Measurements from ENCODE around the gene KIF26B. TPM values are rescaled to one million over a fixed set of nuclear protein-coding genes. Genes with fewer than 3 reads are reported as not detected.

KIF26B gene
- total RNA-seq, 1 experiment from 2014 or later, result 2.3 TPM

- H3K36me3 ChIP-seq (ENCODE audit: insufficient read depth, low read length), result no peaks in the 10 kb centered on the region
- no peak overlapping the region for H2AFZ ChIP-seq (ENCODE audit: low read length)
- H3K9me2 ChIP-seq (replicated peaks; ENCODE audit: insufficient read depth, low read length), result no peaks in the 10 kb centered on the region
- no peaks in the 10 kb centered on the region for H4K20me1 ChIP-seq (ENCODE audit: insufficient read depth, low read depth, low read length)
- no peaks in the 10 kb centered on the region for H3K79me2 ChIP-seq (ENCODE audit: low read length)
- no peak overlapping the region for H3K9ac ChIP-seq (ENCODE audit: low read length)
- H3K4me1 ChIP-seq (ENCODE audit: low read length), result no peaks in the 10 kb centered on the region
- no peak overlapping the region for H3K4me3 ChIP-seq (ENCODE audit: low read length)
- H3K9me3 ChIP-seq (ENCODE audit: low read length), result no peaks in the 10 kb centered on the region
- H3K27ac ChIP-seq (ENCODE audit: low read length), result no peak overlapping the region
- no peak for DNase-seq
- no peaks in the 10 kb centered on the region for H3K27me3 ChIP-seq (ENCODE audit: low read length)
- H3K4me2 ChIP-seq (ENCODE audit: low read depth, low read length, poor library complexity, severe bottlenecking), result no peak overlapping the region
Measured at GRCh38 chr1:245247801-245248200, 93.0 kb downstream of the KIF26B start.

GRCh38 chr1:245248231-245248731 lies 93.5 kb downstream of the KIF26B start:
- Histone ChIP-seq H4K20me1 (ENCODE audit: insufficient read depth, low read depth, low read length) (no peaks in the 10 kb centered on the region), H3K27me3 (ENCODE audit: low read length) (no peaks in the 10 kb centered on the region), H3K4me1 (ENCODE audit: low read length) (no peaks in the 10 kb centered on the region), H2AFZ (ENCODE audit: low read length) (no peak overlapping the region), H3K36me3 (ENCODE audit: insufficient read depth, low read length) (no peaks in the 10 kb centered on the region), H3K9ac (ENCODE audit: low read length) (no peak overlapping the region), H3K9me3 (ENCODE audit: low read length) (no peaks in the 10 kb centered on the region), H3K9me2 (replicated peaks; ENCODE audit: insufficient read depth, low read length) (no peaks in the 10 kb centered on the region), H3K79me2 (ENCODE audit: low read length) (no peaks in the 10 kb centered on the region), H3K4me2 (ENCODE audit: low read depth, low read length, poor library complexity, severe bottlenecking) (no peak overlapping the region), H3K27ac (ENCODE audit: low read length) (no peak overlapping the region), H3K4me3 (ENCODE audit: low read length) (no peak overlapping the region)
- no peak for DNase-seq

GRCh38 chr1:245255783-245256182 lies 101.0 kb downstream of the KIF26B start:
- Histone ChIP-seq H3K4me1 (ENCODE audit: low read length) (no peaks in the 10 kb centered on the region), H2AFZ (ENCODE audit: low read length) (no peak overlapping the region), H3K4me3 (ENCODE audit: low read length) (no peak overlapping the region), H3K27me3 (ENCODE audit: low read length) (no peaks in the 10 kb centered on the region), H3K27ac (ENCODE audit: low read length) (no peak overlapping the region), H4K20me1 (ENCODE audit: insufficient read depth, low read depth, low read length) (no peaks in the 10 kb centered on the region), H3K9me3 (ENCODE audit: low read length) (no peaks in the 10 kb centered on the region), H3K4me2 (ENCODE audit: low read depth, low read length, poor library complexity, severe bottlenecking) (no peak overlapping the region), H3K36me3 (ENCODE audit: insufficient read depth, low read length) (no peaks in the 10 kb centered on the region), H3K9ac (ENCODE audit: low read length) (no peak overlapping the region), H3K9me2 (replicated peaks; ENCODE audit: insufficient read depth, low read length) (no peaks in the 10 kb centered on the region), H3K79me2 (ENCODE audit: low read length) (no peaks in the 10 kb centered on the region)
- no peak for DNase-seq

GRCh38 chr1:245256528-245256927 lies 101.7 kb downstream of the KIF26B start:
- Histone ChIP-seq H3K9me2 (replicated peaks; ENCODE audit: insufficient read depth, low read length) (no peaks in the 10 kb centered on the region), H3K36me3 (ENCODE audit: insufficient read depth, low read length) (no peaks in the 10 kb centered on the region), H3K9ac (ENCODE audit: low read length) (no peak overlapping the region), H2AFZ (ENCODE audit: low read length) (no peak overlapping the region), H3K27ac (ENCODE audit: low read length) (no peak overlapping the region), H4K20me1 (ENCODE audit: insufficient read depth, low read depth, low read length) (no peaks in the 10 kb centered on the region), H3K9me3 (ENCODE audit: low read length) (no peaks in the 10 kb centered on the region), H3K79me2 (ENCODE audit: low read length) (no peaks in the 10 kb centered on the region), H3K4me2 (ENCODE audit: low read depth, low read length, poor library complexity, severe bottlenecking) (no peak overlapping the region), H3K4me3 (ENCODE audit: low read length) (no peak overlapping the region), H3K4me1 (ENCODE audit: low read length) (no peaks in the 10 kb centered on the region), H3K27me3 (ENCODE audit: low read length) (no peaks in the 10 kb centered on the region)
- DNase-seq, result no peak

- no peak overlapping the region for H3K27ac ChIP-seq (ENCODE audit: low read length)
- DNase-seq, result no peak
- no peak overlapping the region for H3K9ac ChIP-seq (ENCODE audit: low read length)
- no peaks in the 10 kb centered on the region for H3K36me3 ChIP-seq (ENCODE audit: insufficient read depth, low read length)
- no peak overlapping the region for H3K4me2 ChIP-seq (ENCODE audit: low read depth, low read length, poor library complexity, severe bottlenecking)
- no peaks in the 10 kb centered on the region for H4K20me1 ChIP-seq (ENCODE audit: insufficient read depth, low read depth, low read length)
- no peak overlapping the region for H3K4me3 ChIP-seq (ENCODE audit: low read length)
- H2AFZ ChIP-seq (ENCODE audit: low read length), result no peak overlapping the region
- no peaks in the 10 kb centered on the region for H3K9me2 ChIP-seq (replicated peaks; ENCODE audit: insufficient read depth, low read length)
- H3K79me2 ChIP-seq (ENCODE audit: low read length), result no peaks in the 10 kb centered on the region
- no peaks in the 10 kb centered on the region for H3K9me3 ChIP-seq (ENCODE audit: low read length)
- H3K4me1 ChIP-seq (ENCODE audit: low read length), result no peaks in the 10 kb centered on the region
- H3K27me3 ChIP-seq (ENCODE audit: low read length), result no peaks in the 10 kb centered on the region
Measured at GRCh38 chr1:245258271-245258920, 103.6 kb downstream of the KIF26B start.

GRCh38 chr1:245260110-245260882 lies 105.5 kb downstream of the KIF26B start:
- H3K9ac ChIP-seq (ENCODE audit: low read length), result no peak overlapping the region
- no peaks in the 10 kb centered on the region for H3K79me2 ChIP-seq (ENCODE audit: low read length)
- H3K4me2 ChIP-seq (ENCODE audit: low read depth, low read length, poor library complexity, severe bottlenecking), result no peak overlapping the region
- H3K9me2 ChIP-seq (replicated peaks; ENCODE audit: insufficient read depth, low read length), result no peaks in the 10 kb centered on the region
- no peak overlapping the region for H3K4me3 ChIP-seq (ENCODE audit: low read length)
- H4K20me1 ChIP-seq (ENCODE audit: insufficient read depth, low read depth, low read length), result no peaks in the 10 kb centered on the region
- no peaks in the 10 kb centered on the region for H3K27me3 ChIP-seq (ENCODE audit: low read length)
- no peaks in the 10 kb centered on the region for H3K9me3 ChIP-seq (ENCODE audit: low read length)
- H3K27ac ChIP-seq (ENCODE audit: low read length), result no peak overlapping the region
- no peak overlapping the region for H2AFZ ChIP-seq (ENCODE audit: low read length)
- H3K4me1 ChIP-seq (ENCODE audit: low read length), result no peaks in the 10 kb centered on the region
- H3K36me3 ChIP-seq (ENCODE audit: insufficient read depth, low read length), result no peaks in the 10 kb centered on the region
- DNase-seq, result no peak

GRCh38 chr1:245260883-245261282 lies 106.1 kb downstream of the KIF26B start:
- Histone ChIP-seq H3K4me1 (ENCODE audit: low read length) (no peaks in the 10 kb centered on the region), H3K27ac (ENCODE audit: low read length) (no peak overlapping the region), H3K9ac (ENCODE audit: low read length) (no peak overlapping the region), H2AFZ (ENCODE audit: low read length) (no peak overlapping the region), H3K4me2 (ENCODE audit: low read depth, low read length, poor library complexity, severe bottlenecking) (no peak overlapping the region), H3K9me2 (replicated peaks; ENCODE audit: insufficient read depth, low read length) (no peaks in the 10 kb centered on the region), H3K27me3 (ENCODE audit: low read length) (no peaks in the 10 kb centered on the region), H3K79me2 (ENCODE audit: low read length) (no peaks in the 10 kb centered on the region), H3K4me3 (ENCODE audit: low read length) (no peak overlapping the region), H4K20me1 (ENCODE audit: insufficient read depth, low read depth, low read length) (no peaks in the 10 kb centered on the region), H3K9me3 (ENCODE audit: low read length) (no peaks in the 10 kb centered on the region), H3K36me3 (ENCODE audit: insufficient read depth, low read length) (no peaks in the 10 kb centered on the region)
- DNase-seq, result no peak

- Histone ChIP-seq H3K36me3 (ENCODE audit: insufficient read depth, low read length) (no peaks in the 10 kb centered on the region), H3K27ac (ENCODE audit: low read length) (no peak overlapping the region), H3K9ac (ENCODE audit: low read length) (no peak overlapping the region), H3K4me3 (ENCODE audit: low read length) (no peak overlapping the region), H3K4me2 (ENCODE audit: low read depth, low read length, poor library complexity, severe bottlenecking) (no peak overlapping the region), H3K9me3 (ENCODE audit: low read length) (no peaks in the 10 kb centered on the region), H3K27me3 (ENCODE audit: low read length) (no peaks in the 10 kb centered on the region), H3K9me2 (replicated peaks; ENCODE audit: insufficient read depth, low read length) (no peaks in the 10 kb centered on the region), H3K4me1 (ENCODE audit: low read length) (no peaks in the 10 kb centered on the region), H3K79me2 (ENCODE audit: low read length) (no peaks in the 10 kb centered on the region), H2AFZ (ENCODE audit: low read length) (no peak overlapping the region), H4K20me1 (ENCODE audit: insufficient read depth, low read depth, low read length) (no peaks in the 10 kb centered on the region)
- DNase-seq, result no peak
Measured at GRCh38 chr1:245261786-245262185, 107.0 kb downstream of the KIF26B start.
